Thyroid gland (tissue), 4 donors: ENCODE measurements around the gene RPL22.

Experiments
- CTCF ChIP-seq, 6 experiments: fragments of 200-600 bp in 3 of 6; fragments of 450-650 bp in 3 of 6; sonication (generic) in 3 of 6; IDR thresholded peaks; one replicate each; pipeline ENCODE4 v1.5.1; 2016 to 2019; ENCODE audit warnings: antibody characterized with exemption in 6 of 6, mild to moderate bottlenecking in 2 of 6, inconsistent platforms in 1 of 6, moderate library complexity in 1 of 6
- POLR2A ChIP-seq, 2 donors: fragments of 450-650 bp; IDR thresholded peaks; one replicate each; pipeline ENCODE4 v1.6.1; 2017; ENCODE audit warnings: antibody characterized with exemption in 2 of 2, mild to moderate bottlenecking in 2 of 2, moderate library complexity in 1 of 2

DNA sequence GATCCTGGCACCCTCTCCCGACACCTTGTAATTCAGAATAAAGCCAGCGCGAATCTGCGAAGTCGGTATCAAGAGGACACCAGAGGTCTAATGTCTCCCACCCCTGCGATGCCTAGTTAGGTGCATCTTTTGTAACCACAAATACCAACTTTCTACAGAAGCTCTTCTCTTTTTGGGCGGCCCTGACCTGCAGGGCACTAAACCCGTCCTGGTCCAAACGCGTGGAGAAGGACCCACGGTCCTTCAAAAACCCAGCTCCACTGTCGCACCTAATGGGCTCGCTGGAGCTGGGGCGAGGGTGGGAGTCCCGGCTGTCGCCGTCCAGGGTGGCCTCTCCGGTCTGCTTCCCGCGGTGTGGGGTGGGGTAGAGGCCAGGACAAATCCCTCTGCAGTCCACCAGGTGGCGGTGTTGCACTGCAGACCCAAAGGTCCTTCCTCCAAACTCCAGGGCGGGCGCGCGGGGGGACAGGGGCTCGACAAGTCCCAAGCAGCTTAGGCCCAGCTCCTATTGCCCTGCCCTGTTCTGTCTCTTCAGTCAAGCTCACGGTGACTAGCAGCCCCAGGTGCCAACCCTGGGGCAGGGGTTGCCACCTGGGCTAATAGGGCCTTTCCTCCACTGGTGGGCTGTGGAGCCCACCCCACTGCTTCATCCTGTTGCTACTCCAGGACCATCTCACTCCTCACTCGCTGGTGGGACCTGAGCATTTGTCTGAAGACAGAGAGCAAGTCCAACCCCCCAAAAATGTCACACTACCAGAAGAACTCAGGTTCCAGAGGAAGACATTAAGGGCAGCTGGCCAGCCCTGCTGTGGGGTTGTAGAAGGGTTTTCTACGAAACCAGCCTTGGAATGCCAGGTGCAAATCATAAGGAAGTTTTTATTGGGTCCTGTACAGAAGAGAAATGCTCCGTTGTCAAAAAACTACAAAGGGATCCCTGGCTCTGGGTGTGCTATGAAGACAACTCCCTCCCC is 47.4 kb upstream of the RPL22 start:
- no peak for TF ChIP-seq POLR2A (IDR thresholded peaks at IDR 0.05)
- peak; percentile 88 to 97 (median 94) for TF ChIP-seq CTCF (IDR thresholded peaks at IDR 0.05)
